Measurements from ENCODE around the gene NPLOC4.

The NPLOC4 gene

GRCh38 chr17:81522491-81523401 lies 114.2 kb downstream of the NPLOC4 start:
- Histone ChIP-seq H3K27ac (ENCODE audit: low read length) (no peak overlapping the region), H3K4me1 (ENCODE audit: control insufficient read depth, insufficient read depth, low read length) (peaks cover 37% of the 10 kb centered on the region), H3K36me3 (ENCODE audit: control insufficient read depth in 2 of 2, insufficient read depth in 2 of 2, low read length in 2 of 2) (no peaks in the 10 kb centered on the region), H3K9me3 (ENCODE audit: control insufficient read depth in 2 of 2, low read length in 2 of 2) (no peaks in the 10 kb centered on the region), H3K27me3 (ENCODE audit: control insufficient read depth in 1 of 2, insufficient read depth in 2 of 2, low read length in 2 of 2) (peaks cover 36 to 41% of the 10 kb centered on the region in 2 donors), H3K4me3 (ENCODE audit: low read length in 2 of 2) (no peak overlapping the region), H3K9ac (ENCODE audit: low read length in 2 of 2) (no peak overlapping the region)

DNA sequence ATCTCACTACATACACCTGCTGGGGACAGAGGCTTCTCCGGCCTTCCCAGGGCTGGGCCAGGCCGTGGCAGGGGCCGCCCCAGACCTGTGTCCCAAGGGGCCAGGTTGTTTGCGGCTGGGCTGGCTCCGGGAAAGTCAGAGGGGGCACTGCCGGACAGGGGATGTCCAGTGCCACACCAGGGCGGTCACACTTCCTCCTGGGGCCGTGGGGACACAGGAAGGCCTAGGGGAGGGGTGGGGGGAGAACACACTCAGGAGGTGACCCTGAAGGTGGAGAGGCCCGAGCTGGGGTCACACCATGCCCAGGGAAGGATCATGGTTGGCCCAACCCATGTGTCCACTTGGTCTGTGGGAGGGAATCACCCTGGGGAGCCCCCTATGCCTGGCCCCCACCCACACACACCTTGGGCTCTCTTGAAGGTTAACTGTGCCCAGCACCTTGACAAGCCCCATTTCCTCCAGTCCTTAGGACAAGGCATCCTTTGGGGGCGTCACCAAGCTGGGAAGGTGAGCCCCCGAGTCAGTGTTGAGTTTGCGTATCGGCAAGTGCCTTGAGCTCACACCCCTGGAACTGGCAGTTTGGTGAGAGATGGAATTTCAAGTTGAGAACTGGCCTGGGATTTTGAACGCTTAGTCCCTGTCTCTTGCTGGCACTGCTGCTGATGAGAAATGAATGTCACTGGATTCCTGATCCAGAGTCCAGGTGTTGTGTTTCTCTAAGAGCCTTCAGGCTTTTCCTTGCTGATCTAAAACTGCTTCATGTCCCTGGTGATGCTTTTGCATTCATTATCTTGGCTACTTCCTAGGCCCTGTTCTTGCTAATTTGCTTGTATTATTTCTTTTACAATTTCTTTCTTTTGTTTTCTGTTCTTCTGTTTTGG lies 116.7 kb downstream of the NPLOC4 start:
- peaks cover 58% of the 10 kb centered on the region for H3K4me1 ChIP-seq (ENCODE audit: control insufficient read depth, insufficient read depth, low read length)

DNA sequence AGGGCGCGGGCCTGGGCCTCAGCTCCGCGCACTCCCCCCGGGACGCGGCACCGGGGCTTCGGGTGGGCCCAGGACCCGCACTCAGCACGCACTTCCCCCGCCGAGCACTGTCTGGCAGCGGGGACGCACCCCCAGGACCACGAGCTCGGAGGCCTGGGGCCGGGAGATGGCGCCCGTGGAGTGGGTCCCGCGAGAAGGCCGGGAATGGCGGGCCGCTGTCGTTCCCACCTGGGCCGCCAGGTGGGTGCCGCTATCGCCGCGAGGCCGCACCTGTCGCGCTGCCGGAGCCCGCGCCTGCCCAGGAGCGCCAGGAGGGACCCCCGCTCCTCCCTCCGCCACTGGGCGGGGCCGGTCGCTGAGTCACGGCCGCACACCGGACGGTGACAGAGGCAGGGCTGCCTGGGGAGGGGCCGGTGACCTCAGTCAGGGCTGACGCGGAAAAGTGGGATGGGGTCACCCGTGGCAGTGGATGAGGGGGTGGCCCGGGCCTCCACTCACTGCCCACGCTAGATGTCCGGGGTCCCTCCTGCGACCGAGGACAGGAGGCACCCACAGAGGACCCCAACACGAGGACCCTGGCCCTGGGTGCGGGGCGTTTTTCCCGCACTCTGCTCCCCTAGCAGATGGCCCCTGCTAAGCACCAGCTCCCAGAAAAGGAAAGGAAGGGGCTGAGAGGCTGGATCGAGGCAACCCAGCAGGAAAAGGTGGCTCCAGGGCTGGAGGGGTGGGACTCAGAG lies 117.5 kb downstream of the NPLOC4 start:
- H3K9me3 ChIP-seq (ENCODE audit: control insufficient read depth in 2 of 2, low read length in 2 of 2), result no peaks in the 10 kb centered on the region
- H3K4me3 ChIP-seq (ENCODE audit: low read length in 2 of 2), result peak overlapping the region; percentile 55 to 76
- no peaks in the 10 kb centered on the region for H3K36me3 ChIP-seq (ENCODE audit: control insufficient read depth in 2 of 2, insufficient read depth in 2 of 2, low read length in 2 of 2)
- peak overlapping the region; percentile 2 to 58 for H3K9ac ChIP-seq (ENCODE audit: low read length in 2 of 2)
- H3K27ac ChIP-seq (ENCODE audit: low read length), result peak overlapping the region; percentile 95
- peaks cover 11 to 19% of the 10 kb centered on the region in 2 donors for H3K27me3 ChIP-seq (ENCODE audit: control insufficient read depth in 1 of 2, insufficient read depth in 2 of 2, low read length in 2 of 2)
- H3K4me1 ChIP-seq (ENCODE audit: control insufficient read depth, insufficient read depth, low read length), result peaks cover 58% of the 10 kb centered on the region

More for the DNA sequence above, 116.7 kb downstream of the NPLOC4 start:
- H3K9ac ChIP-seq (ENCODE audit: low read length in 2 of 2), result no peak overlapping the region
- peaks cover 16 to 25% of the 10 kb centered on the region in 2 donors for H3K27me3 ChIP-seq (ENCODE audit: control insufficient read depth in 1 of 2, insufficient read depth in 2 of 2, low read length in 2 of 2)
- peak overlapping the region in 1 of 2 donors; percentile 76 for H3K4me3 ChIP-seq (ENCODE audit: low read length in 2 of 2)
- no peak overlapping the region for H3K27ac ChIP-seq (ENCODE audit: low read length)
- no peaks in the 10 kb centered on the region for H3K9me3 ChIP-seq (ENCODE audit: control insufficient read depth in 2 of 2, low read length in 2 of 2)
- no peaks in the 10 kb centered on the region for H3K36me3 ChIP-seq (ENCODE audit: control insufficient read depth in 2 of 2, insufficient read depth in 2 of 2, low read length in 2 of 2)

DNA sequence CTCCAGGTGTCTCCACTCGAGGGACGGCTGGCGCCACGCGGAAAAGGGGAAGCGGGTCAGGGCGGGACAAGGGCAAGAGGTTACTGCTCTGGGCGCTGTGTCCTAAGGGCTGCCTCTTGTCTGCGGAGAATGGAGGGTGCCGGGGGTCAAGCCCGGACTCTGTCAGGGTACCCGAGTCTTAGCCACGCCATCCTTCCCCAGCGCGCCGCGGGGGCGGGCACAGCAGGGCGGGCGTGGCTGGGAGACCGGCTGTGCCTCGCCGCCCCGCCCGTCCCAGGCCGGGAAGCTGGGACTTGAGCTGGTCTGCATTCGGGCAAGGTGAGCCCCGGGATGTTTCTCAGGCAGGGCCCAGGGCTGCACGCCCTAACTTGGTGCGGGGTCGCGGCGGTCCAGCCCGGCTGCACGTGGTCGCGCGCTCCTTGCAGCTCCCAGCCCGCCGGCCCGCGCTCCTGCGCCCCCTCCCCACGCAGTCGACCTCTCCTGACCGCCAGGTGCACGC lies 118.1 kb downstream of the NPLOC4 start:
- Histone ChIP-seq H3K36me3 (ENCODE audit: control insufficient read depth in 2 of 2, insufficient read depth in 2 of 2, low read length in 2 of 2) (no peaks in the 10 kb centered on the region), H3K4me3 (ENCODE audit: low read length in 2 of 2) (peak overlapping the region; percentile 55 to 76), H3K4me1 (ENCODE audit: control insufficient read depth, insufficient read depth, low read length) (peaks cover 61% of the 10 kb centered on the region), H3K9me3 (ENCODE audit: control insufficient read depth in 2 of 2, low read length in 2 of 2) (no peaks in the 10 kb centered on the region), H3K27ac (ENCODE audit: low read length) (peak overlapping the region; percentile 95), H3K9ac (ENCODE audit: low read length in 2 of 2) (peak overlapping the region; percentile 53 to 58), H3K27me3 (ENCODE audit: control insufficient read depth in 1 of 2, insufficient read depth in 2 of 2, low read length in 2 of 2) (peaks cover 6 to 13% of the 10 kb centered on the region in 2 donors)

- peak overlapping the region; percentile 53 to 58 for H3K9ac ChIP-seq (ENCODE audit: low read length in 2 of 2)
- H3K27me3 ChIP-seq (ENCODE audit: control insufficient read depth in 1 of 2, insufficient read depth in 2 of 2, low read length in 2 of 2), result peaks cover under 1 to 7% of the 10 kb centered on the region in 2 donors
- peak overlapping the region; percentile 95 for H3K27ac ChIP-seq (ENCODE audit: low read length)
- no peaks in the 10 kb centered on the region for H3K36me3 ChIP-seq (ENCODE audit: control insufficient read depth in 2 of 2, insufficient read depth in 2 of 2, low read length in 2 of 2)
- H3K9me3 ChIP-seq (ENCODE audit: control insufficient read depth in 2 of 2, low read length in 2 of 2), result no peaks in the 10 kb centered on the region
- peak overlapping the region; percentile 55 to 76 for H3K4me3 ChIP-seq (ENCODE audit: low read length in 2 of 2)
- H3K4me1 ChIP-seq (ENCODE audit: control insufficient read depth, insufficient read depth, low read length), result peaks cover 59% of the 10 kb centered on the region
Observed at GRCh38 chr17:81518113-81518784, 118.7 kb downstream of the NPLOC4 start.

DNA sequence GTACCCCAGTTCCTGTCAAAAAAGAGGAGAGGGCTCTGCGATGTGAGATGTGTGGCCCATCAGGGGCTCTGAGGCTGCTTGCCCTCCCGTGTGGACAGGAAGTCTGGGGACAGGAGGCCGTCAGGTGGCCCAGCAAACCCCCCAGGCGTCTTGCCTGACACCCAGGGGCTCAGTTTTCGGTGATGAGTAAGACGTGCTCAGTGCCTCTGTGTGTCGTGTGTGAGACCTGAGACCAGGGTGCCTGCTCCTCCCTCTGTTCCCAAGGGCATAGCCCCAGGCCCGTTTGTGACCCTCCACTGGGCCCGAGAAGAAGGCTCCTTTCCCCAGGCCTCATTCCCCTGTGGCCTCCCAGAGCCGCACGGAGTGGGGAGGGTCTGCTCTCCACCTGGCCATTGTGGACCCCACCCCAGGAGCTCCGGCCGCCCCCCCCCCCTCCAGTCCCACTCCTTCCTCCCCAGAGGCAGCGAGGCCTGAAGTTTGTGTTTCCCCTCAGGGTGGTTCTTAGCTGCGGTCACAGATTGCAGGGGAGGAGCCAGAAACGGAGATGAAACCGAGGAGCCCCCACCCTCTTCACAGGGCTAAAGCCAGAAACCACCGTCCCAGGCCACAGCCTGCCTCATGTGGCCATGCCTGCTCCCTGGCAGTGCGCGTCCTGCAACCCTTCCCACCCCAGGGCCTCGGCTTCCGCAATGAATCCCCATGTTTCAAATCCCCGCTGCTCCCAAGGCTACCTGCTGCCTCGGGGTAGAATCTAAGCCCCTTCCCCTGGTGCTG lies 119.4 kb downstream of the NPLOC4 start:
- H3K36me3 ChIP-seq (ENCODE audit: control insufficient read depth in 2 of 2, insufficient read depth in 2 of 2, low read length in 2 of 2), result no peaks in the 10 kb centered on the region
- H3K4me1 ChIP-seq (ENCODE audit: control insufficient read depth, insufficient read depth, low read length), result peaks cover 57% of the 10 kb centered on the region
- peak overlapping the region; percentile 78 to 87 for H3K4me3 ChIP-seq (ENCODE audit: low read length in 2 of 2)
- peak overlapping the region; percentile 95 for H3K27ac ChIP-seq (ENCODE audit: low read length)
- peaks cover 0 to under 1% of the 10 kb centered on the region in 2 donors for H3K27me3 ChIP-seq (ENCODE audit: control insufficient read depth in 1 of 2, insufficient read depth in 2 of 2, low read length in 2 of 2)
- H3K9me3 ChIP-seq (ENCODE audit: control insufficient read depth in 2 of 2, low read length in 2 of 2), result no peaks in the 10 kb centered on the region
- H3K9ac ChIP-seq (ENCODE audit: low read length in 2 of 2), result peak overlapping the region; percentile 68 to 88

DNA sequence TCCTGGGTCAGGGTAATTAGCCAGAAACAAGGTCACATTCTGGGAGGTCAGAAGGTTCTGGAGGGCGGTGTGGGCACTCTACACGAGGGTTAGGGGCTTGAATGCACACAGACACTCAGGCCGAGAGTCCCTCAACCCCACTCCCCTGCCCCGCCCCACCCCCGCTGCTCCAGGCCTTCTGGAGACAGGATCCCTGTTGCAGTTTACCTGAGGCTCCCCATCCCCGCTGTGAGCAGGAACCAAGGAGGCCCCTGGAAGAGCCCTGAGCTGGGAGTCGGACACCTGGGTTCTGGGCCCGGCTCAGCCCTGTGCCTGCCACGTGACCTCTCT lies 119.9 kb downstream of the NPLOC4 start:
- Histone ChIP-seq H3K9me3 (ENCODE audit: control insufficient read depth in 2 of 2, low read length in 2 of 2) (no peaks in the 10 kb centered on the region), H3K27ac (ENCODE audit: low read length) (peak overlapping the region; percentile 95), H3K4me3 (ENCODE audit: low read length in 2 of 2) (peak overlapping the region; percentile 78 to 87), H3K27me3 (ENCODE audit: control insufficient read depth in 1 of 2, insufficient read depth in 2 of 2, low read length in 2 of 2) (no peaks in the 10 kb centered on the region), H3K36me3 (ENCODE audit: control insufficient read depth in 2 of 2, insufficient read depth in 2 of 2, low read length in 2 of 2) (peaks cover 0 to 2% of the 10 kb centered on the region in 2 donors), H3K4me1 (ENCODE audit: control insufficient read depth, insufficient read depth, low read length) (peaks cover 57% of the 10 kb centered on the region), H3K9ac (ENCODE audit: low read length in 2 of 2) (peak overlapping the region; percentile 84 to 88)

- H3K27ac ChIP-seq (ENCODE audit: low read length), result peak overlapping the region; percentile 95
- no peaks in the 10 kb centered on the region for H3K9me3 ChIP-seq (ENCODE audit: control insufficient read depth in 2 of 2, low read length in 2 of 2)
- H3K9ac ChIP-seq (ENCODE audit: low read length in 2 of 2), result peak overlapping the region; percentile 84 to 88
- no peaks in the 10 kb centered on the region for H3K27me3 ChIP-seq (ENCODE audit: control insufficient read depth in 1 of 2, insufficient read depth in 2 of 2, low read length in 2 of 2)
- peak overlapping the region; percentile 78 to 87 for H3K4me3 ChIP-seq (ENCODE audit: low read length in 2 of 2)
- H3K4me1 ChIP-seq (ENCODE audit: control insufficient read depth, insufficient read depth, low read length), result peaks cover 57% of the 10 kb centered on the region
- peaks cover 5 to 8% of the 10 kb centered on the region in 2 donors for H3K36me3 ChIP-seq (ENCODE audit: control insufficient read depth in 2 of 2, insufficient read depth in 2 of 2, low read length in 2 of 2)
Observed at GRCh38 chr17:81516439-81516838, 120.5 kb downstream of the NPLOC4 start.

DNA sequence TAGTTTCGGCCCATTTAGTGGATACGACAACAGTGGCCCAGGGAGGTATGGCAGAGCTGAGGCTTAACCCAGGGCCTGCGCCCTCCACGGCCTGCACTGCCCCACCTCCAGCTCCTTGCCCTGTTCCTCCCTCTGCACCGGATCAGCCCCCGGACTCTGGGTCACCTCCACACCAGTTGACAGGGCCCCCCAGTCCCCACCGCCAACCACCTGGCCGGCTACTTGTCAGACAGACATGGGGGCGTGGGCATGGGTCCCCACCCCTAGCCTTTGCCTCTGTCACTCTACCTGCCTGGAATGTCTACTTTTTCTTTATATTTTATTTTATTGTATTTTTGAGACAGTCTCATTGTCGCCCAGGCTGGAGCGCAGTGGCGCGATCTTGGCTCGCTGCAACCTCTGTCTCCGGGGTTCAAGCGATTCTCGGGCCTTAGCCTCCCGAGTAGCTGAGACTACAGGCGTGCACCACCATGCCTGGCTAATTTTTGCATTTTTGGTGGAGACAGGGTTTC lies 121.3 kb downstream of the NPLOC4 start:
- peak overlapping the region; percentile 78 to 87 for H3K4me3 ChIP-seq (ENCODE audit: low read length in 2 of 2)
- H3K27me3 ChIP-seq (ENCODE audit: control insufficient read depth in 1 of 2, insufficient read depth in 2 of 2, low read length in 2 of 2), result no peaks in the 10 kb centered on the region
- H3K9me3 ChIP-seq (ENCODE audit: control insufficient read depth in 2 of 2, low read length in 2 of 2), result no peaks in the 10 kb centered on the region
- peak overlapping the region; percentile 84 to 88 for H3K9ac ChIP-seq (ENCODE audit: low read length in 2 of 2)
- H3K36me3 ChIP-seq (ENCODE audit: control insufficient read depth in 2 of 2, insufficient read depth in 2 of 2, low read length in 2 of 2), result peaks cover 13 to 16% of the 10 kb centered on the region in 2 donors
- peak overlapping the region; percentile 95 for H3K27ac ChIP-seq (ENCODE audit: low read length)
- H3K4me1 ChIP-seq (ENCODE audit: control insufficient read depth, insufficient read depth, low read length), result peaks cover 57% of the 10 kb centered on the region

Measured in stomach smooth muscle (tissue), 2 donors.